GM12872 (cell line): ENCODE data around the gene ABCG4.

Source experiments
- TF ChIP-seq, protein P1 (sequence below): IDR thresholded peaks from 3 replicates; pipeline ENCODE4 v1.5.1; 2011; ENCODE audit warnings: low read depth, mild to moderate bottlenecking, low read length, moderate library complexity; ENCODE audit not compliant: insufficient read depth

ABCG4 gene

GRCh38 chr11:119210050-119210449, 61.2 kb downstream of the ABCG4 start:
- TF ChIP-seq, protein P1, sequence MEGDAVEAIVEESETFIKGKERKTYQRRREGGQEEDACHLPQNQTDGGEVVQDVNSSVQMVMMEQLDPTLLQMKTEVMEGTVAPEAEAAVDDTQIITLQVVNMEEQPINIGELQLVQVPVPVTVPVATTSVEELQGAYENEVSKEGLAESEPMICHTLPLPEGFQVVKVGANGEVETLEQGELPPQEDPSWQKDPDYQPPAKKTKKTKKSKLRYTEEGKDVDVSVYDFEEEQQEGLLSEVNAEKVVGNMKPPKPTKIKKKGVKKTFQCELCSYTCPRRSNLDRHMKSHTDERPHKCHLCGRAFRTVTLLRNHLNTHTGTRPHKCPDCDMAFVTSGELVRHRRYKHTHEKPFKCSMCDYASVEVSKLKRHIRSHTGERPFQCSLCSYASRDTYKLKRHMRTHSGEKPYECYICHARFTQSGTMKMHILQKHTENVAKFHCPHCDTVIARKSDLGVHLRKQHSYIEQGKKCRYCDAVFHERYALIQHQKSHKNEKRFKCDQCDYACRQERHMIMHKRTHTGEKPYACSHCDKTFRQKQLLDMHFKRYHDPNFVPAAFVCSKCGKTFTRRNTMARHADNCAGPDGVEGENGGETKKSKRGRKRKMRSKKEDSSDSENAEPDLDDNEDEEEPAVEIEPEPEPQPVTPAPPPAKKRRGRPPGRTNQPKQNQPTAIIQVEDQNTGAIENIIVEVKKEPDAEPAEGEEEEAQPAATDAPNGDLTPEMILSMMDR, result no peak
